ENCODE measurements around the gene THSD4.

DNA sequence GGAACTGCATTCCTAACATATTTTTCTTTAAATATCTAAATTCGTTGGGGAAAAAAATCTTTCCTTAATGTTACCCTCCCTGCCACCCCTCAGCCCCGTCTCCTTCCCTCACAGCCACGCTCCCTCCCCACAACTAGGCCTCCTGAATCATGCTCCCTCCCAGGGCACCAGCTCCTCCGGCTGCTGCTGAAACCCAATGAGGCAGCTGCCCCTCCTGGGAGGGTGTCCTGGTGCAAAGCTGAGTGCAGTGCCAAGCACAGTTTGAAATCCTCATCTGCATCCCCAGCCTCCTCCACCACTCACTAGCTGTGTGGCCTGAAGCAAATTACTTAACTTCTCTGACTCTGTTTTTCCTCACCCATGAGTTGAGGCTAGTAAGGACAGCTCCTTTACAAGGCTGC, 692.4 kb downstream of the THSD4 start:
- TF ChIP-seq, protein P1, sequence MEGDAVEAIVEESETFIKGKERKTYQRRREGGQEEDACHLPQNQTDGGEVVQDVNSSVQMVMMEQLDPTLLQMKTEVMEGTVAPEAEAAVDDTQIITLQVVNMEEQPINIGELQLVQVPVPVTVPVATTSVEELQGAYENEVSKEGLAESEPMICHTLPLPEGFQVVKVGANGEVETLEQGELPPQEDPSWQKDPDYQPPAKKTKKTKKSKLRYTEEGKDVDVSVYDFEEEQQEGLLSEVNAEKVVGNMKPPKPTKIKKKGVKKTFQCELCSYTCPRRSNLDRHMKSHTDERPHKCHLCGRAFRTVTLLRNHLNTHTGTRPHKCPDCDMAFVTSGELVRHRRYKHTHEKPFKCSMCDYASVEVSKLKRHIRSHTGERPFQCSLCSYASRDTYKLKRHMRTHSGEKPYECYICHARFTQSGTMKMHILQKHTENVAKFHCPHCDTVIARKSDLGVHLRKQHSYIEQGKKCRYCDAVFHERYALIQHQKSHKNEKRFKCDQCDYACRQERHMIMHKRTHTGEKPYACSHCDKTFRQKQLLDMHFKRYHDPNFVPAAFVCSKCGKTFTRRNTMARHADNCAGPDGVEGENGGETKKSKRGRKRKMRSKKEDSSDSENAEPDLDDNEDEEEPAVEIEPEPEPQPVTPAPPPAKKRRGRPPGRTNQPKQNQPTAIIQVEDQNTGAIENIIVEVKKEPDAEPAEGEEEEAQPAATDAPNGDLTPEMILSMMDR (IDR thresholded peaks at IDR 0.05): no peak
- no peak for TF ChIP-seq POLR2A (IDR thresholded peaks at IDR 0.05)

Measured in thyroid gland (tissue), 4 donors.